HG02588 (cell line): ENCODE data around the gene SUMF1.
"Not testable (repeated sequence)": the region's sequence is repeated elsewhere in the genome, so short reads cannot be mapped to it uniquely, and the experiment has no call there.

Source experiments
- ATAC-seq: cut with Tn5 transposase; IDR thresholded peaks from one replicate; pipeline ENCODE4 v1.9.1; 2021; ENCODE audit warnings: mild to moderate bottlenecking, moderate library complexity; ENCODE audit not compliant: unreplicated experiment

Gene SUMF1

DNA sequence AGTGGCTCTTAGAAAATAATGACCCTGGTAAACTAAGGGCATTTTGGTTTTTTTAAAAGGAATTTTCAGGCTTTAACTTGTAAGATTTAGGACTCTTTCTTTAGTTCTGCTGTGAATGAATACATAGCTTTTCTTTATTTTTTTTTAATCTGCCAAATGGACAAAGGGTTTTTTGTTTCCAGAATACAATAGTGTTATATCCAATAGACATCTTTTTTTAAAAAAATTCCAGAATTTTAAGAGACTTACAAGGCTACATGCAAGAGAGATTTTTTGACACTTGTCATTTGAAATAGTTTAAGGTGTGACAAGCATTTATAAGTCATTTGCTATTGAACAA lies 125.8 kb downstream of the SUMF1 start:
- no peak for ATAC-seq

DNA sequence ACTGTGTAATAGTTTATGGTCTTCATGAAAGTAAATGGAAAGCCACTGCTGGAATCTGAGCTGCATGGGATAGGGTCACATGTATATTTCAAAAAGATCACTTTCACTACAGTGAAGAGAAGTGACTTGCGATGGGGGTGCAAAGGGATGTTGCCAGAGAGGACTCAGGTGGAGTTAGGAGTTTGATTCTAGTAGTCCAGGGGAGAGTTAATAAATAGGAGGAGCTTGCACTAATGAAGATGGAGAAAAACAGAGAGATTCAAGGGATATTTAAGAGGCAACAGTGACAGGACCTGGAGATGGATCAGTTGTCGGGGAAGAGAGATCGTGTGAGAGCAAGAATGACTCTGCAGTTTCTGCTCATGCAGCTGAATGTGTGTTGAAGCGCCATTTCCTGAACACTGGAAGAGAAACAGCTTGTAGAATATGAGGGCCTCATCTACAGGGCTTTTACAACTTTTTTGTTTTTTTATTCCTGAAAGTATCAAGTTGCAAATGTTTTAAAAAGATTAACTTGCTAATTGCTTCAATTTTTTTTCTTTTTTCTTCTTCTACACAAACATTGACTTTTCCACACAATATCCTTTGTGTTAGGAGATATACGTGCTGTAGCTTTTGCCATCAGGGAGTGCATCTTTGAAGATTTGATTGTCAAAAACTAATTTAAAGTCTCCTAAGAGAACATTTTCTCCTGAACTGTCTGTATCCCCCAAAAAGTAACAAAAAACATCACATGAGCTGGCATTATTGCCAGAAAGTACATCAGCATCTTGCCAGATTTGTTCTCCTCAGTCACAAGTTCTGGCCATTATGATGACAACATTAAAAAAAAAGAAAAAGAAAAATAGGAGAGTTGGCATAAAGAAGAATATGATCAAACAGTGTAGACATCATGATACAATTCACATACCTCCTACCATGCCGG lies 126.4 kb downstream of the SUMF1 start:
- no peak for ATAC-seq

DNA sequence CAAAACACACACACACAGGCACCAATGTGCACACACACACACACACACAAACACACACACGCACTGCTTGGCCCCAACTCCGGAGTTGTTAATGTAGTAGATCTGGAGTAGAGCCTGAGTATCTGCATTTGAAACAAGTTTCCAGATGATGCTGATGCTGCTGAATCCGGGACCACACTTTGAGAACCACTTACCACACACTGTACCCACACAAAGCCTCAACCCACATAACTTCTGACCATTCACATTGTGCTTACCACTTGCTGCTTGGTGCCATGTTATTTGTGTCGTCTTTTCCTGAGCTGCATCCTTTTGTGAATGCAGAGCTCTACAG lies 127.0 kb downstream of the SUMF1 start:
- no peak for ATAC-seq

GRCh38 chr3:4338751-4339150 lies 128.3 kb downstream of the SUMF1 start:
- no peak for ATAC-seq

DNA sequence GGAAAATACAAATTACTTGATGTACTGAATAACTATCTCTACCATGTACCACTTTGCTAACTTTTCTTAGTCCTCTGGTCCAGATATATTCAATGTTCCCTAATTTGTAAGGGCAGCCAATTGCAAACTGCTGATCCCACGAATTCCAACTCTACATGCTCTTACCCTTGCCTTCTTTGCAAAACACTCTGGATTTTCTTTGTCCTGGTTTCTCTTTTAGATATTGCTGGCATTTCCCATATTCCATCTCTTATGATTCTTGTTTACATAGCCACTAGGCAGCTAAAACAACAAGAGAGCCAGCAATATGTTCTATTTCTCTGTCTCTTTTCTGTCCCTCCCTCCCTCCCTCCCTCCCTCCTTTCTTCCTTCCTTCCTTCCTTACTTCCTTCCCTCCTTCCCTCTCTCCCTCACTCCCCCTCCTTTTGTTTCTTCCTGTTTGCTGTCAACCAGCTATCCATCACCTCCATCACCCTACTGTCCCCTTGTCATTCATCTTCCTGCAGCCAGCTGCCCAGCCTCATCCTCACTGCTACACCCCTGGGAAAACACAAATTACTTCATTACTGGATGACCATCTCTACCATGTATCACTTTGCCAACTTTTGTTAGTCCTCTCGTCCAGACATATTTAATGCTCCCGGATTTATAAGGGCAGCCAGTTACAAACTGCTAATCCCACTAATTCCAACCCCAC lies 130.1 kb downstream of the SUMF1 start:
- no peak for ATAC-seq

DNA sequence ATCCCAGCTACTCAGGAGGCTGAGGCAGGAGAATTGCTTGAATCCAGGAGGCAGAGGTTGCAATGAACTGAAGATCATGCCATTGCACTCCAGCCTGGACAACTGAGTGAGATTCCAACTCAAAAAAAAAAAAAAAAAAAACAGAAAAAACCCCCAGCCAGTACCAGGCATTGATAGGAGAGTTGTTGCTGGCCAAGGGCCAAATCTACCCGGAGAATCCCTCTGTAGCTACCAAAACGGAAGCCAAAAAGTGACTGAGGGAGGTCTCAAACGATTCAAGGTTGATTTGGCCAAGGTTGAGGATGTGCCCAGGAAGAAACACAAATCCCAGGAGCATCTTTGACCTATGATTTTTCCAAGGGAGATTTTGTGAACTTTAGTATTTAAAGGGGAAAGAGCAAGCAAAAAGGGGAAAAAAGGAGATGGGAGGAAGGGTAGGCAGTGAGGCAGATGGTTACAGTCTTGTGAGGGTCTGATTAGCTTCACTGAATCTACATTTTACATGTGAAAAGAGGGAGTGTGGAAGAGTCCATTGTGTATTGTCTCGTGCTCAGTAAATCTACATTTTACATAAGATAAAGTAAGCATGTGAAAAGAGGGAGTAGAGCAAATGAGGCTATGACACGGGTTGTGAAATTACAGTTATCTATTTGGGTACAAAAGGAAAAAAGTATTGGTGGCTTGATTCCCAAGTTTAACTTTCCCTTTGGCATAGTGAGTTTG lies 131.1 kb downstream of the SUMF1 start:
- ATAC-seq, result no peak

DNA sequence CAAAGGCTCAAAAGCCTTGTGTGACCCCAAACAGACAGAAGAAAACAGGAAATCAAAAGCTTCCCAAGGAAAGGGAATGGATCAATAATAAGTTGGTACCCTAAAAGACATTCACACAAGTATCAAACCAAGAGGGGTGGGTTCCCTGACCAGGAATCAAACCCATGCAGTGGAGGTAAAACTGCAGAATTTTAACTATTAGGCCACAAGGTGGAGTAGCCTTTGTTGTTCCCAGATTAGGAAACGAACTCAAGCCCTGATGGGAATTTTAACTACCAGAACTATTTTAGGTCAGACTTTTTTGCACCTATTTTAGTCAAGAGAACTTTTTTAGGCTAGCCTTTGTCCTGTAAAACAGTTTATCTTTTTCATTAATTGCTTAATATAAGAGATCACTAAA lies 132.5 kb downstream of the SUMF1 start:
- ATAC-seq, result no peak

DNA sequence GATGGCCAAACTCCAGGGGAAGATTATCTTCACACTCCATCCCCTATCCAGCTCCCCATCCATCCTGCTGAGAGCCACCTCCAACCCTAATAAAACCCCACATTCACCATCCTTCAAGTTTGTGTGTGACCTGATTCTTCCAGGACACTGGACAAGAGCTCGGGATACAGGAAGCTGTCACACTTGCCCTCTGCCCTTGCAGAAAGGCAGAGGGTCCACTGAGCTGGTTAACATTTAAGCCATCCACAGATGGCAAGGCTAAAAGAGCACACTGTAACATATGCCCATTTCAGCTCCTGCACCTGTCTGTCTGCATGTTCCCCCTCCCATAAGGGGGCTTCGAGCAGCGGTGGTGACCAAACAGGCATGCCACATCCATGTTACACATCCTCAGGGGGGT lies 134.1 kb downstream of the SUMF1 start:
- ATAC-seq, result no peak

DNA sequence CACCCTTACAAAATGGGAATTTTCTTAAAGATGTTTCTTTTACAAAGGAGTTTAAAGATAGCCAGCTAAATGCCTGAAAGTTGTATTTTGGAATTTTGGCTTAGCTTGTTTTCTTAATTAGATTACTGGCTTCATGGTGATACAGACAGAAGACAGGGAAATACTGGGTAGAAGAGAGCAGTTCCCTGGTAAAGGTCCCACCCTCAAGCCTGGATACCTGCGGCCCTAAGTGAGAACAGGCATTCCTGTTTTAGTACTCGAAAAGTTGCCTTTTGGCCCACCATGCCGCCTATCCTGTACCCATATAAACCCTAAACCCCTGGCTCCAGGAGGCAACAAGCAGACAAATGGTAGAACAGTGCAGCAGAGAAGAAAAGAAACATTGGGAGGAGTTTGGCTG lies 134.5 kb downstream of the SUMF1 start:
- no peak for ATAC-seq

DNA sequence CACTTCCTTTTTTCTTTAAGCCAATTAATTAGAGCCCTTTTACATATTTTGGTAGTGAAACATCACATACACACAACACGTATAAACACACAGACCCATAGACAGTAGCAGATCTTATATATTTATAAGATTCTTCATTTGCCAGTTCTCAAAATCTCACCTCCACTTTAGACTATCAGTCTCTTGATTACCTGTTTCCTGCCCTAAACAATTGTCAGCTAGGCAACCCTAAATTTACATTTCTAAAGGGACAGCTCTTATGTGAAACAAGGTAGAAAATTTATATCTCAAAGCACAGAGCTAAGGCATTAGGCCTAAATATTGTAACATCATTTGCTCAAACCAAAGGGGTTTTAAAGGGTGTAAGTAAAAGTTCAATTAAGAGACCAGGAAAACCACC lies 135.0 kb downstream of the SUMF1 start:
- no peak for ATAC-seq

GRCh38 chr3:4329806-4330205 lies 137.3 kb downstream of the SUMF1 start:
- ATAC-seq, result not testable (repeated sequence)

DNA sequence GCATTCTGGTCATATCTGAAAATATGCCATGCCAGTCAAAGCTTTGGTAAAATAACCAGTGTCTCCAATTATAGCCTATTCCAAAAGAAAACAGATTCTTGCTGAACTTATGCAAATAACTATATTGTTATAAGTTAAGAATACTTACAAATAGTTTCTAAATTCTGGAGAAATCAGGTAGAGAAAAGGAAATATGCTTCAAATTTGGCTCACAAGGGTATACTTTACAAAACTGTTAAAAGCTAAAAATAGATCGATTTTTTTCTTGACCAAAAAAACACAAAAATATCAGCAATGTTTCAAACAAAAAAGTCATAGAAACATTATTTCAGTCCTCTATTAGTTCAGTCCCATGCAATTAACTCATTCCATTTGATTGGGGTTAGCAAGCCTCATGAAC lies 140.2 kb downstream of the SUMF1 start:
- ATAC-seq, result no peak

GRCh38 chr3:4323246-4324027 lies 143.6 kb downstream of the SUMF1 start:
- no peak for ATAC-seq

DNA sequence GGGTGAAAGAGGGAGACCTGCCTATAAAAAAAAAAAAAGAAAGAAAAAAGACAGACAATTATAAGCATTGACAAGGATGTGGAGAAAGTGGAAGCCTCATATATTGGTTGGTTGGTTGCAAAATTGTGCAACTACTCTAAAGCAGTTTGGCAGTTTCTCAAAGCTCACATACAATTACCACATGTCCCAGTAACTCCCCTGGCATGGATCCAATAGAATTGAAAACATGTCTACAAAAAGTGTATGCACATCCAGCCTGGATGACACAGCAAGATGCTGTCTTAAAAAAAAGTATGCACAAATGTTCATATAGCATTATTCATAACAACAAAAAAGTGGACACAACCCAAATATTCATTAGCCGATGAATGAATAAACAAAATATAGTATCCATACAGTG lies 144.4 kb downstream of the SUMF1 start:
- ATAC-seq, result no peak

GRCh38 chr3:4321732-4322131 lies 145.3 kb downstream of the SUMF1 start:
- ATAC-seq, result no peak

DNA sequence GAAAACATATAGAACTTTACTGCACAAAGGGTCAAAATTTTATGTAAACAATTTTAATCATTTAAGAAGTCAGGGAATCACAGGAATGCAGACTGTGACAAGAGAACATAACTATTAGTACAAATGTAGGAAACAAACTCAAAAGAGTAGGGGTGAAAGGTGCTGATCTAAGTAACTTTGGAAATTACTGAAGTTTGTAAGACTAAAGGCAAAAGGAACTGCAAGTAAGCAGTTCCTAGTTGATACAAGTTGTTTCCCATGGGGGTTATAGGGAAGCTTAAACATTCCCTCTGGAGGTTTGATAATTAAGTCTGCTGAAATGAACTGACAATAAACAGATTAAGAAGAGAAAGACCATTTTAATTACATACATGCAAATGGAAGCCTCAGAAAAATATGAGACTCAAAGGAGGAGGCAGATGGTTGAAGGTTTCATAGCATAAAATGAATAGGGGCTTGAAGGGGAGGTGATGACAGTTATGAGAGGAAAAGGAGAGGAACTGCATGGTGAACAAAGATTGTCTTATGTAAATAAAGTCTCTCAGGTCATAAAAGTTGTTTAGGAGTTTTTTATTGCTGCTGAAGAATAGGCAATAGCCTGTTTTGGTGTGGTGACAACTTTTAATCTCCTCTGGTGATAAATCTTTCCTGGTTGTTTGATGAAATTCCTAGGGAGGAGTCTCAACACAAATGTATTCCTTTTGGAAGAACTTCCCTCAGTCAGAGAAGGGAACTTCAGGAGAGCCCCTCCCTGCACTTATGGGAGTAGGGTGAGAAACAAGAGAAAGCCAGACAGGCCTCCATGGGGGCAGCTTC lies 146.8 kb downstream of the SUMF1 start:
- no peak for ATAC-seq

DNA sequence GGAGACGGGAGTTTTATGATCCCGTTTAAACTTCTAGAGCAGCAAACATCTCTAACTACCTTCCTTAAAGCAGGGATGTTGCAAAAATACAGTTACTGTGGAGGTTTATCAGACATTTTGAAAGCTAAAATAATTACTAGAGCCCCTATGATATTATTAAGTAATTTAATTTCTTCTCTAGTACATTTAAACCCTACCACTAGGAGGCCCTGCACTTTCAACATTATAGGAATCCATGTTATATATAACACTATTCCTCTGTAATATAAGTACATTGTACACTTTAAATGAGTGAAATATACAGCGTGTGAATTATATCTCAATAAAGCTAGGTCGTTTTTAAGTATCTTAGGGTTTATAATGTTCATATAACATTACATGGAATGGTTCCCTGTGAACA lies 152.4 kb downstream of the SUMF1 start:
- ATAC-seq, result no peak

DNA sequence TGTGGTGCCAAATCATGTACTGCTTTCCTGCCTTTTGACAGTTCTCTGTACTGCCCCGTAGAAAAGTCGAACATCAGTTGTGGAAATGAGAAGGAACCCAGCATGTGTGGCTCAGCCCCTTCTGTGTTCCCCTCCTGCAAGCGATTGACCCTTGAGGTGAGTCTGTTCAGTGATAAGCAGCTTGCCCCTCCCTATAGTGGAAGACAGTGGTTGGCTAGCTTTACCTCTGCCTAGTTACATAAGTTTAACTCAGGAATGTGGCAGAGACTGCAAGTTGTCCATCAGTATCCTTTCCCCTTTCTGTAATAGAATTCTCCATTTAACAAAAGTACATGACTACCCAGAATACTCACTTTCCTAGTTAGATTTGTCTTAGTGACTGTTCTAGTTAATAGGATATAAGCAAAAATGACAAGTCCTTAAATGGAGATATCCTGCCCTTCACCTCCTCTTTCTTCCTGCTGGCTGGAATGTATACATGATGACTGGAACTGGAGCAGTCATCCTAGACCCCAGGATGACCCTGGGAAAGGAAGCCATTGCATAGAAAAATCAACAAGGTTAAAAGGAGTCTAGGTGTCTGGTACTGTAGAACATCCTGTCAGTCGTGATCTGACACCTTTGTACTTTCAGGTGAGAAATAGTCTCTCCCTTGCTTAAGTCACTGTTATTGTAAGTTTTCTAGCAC lies 153.3 kb downstream of the SUMF1 start:
- no peak for ATAC-seq

DNA sequence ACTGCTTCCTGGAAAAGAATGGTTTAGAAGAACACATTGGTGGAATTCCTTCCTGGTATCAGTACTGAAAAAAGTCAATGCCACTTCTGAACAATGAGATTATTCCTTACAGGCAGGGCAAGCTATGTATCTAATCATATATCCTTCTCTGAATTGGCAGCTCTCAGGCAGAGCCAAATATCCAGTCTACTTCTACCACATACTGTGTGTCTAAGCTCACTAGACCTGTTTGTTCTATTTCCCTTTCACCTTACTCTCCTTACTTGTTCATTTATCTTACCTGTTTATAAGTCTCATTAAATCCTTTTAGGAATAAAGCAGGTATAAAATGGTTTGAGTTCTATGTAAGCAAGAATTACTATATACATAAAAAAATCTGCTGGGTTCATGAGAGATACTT lies 155.6 kb downstream of the SUMF1 start:
- ATAC-seq, result no peak
